Muscle layer of duodenum (tissue), 2 donors: Measurements from ENCODE around the gene WHAMM.

Experiments used
- H3K27ac ChIP-seq: one replicate; pipeline ENCODE4 v1.7.0; 2013; ENCODE audit warnings: mild to moderate bottlenecking, low read length
- H3K27me3 ChIP-seq: one replicate; pipeline ENCODE4 v1.7.0; 2013; ENCODE audit warnings: low read depth, mild to moderate bottlenecking, control low read depth, low read length
- H3K36me3 ChIP-seq, 2 donors: one replicate each; pipeline ENCODE4 v1.7.0; 2013; ENCODE audit warnings: low read length in 2 of 2, control low read depth in 1 of 2, mild to moderate bottlenecking in 1 of 2; ENCODE audit not compliant: insufficient read depth in 2 of 2, control insufficient read depth in 1 of 2
- H3K4me1 ChIP-seq, 2 donors: one replicate each; pipeline ENCODE4 v1.7.0; 2013; ENCODE audit warnings: low read length in 2 of 2, mild to moderate bottlenecking in 2 of 2, control low read depth in 1 of 2, moderate library complexity in 1 of 2; ENCODE audit not compliant: insufficient read depth in 2 of 2, control insufficient read depth in 1 of 2
- H3K4me3 ChIP-seq, 2 donors: one replicate each; pipeline ENCODE4 v1.7.0; 2013; ENCODE audit warnings: low read length in 2 of 2, low read depth in 1 of 2, mild to moderate bottlenecking in 1 of 2
- H3K9me3 ChIP-seq, 2 donors: one replicate each; pipeline ENCODE4 v1.7.0; 2013; ENCODE audit warnings: low read length in 2 of 2, control low read depth in 1 of 2, mild to moderate bottlenecking in 1 of 2; ENCODE audit not compliant: control insufficient read depth in 1 of 2
- donor health status: healthy.

Gene WHAMM

GRCh38 chr15:82781349-82781748 lies 28.1 kb upstream of the WHAMM start:
- Histone ChIP-seq H3K27ac (no peak overlapping the region), H3K9me3 (no peaks in the 10 kb centered on the region), H3K36me3 (no peaks in the 10 kb centered on the region), H3K4me3 (no peak overlapping the region), H3K4me1 (no peaks in the 10 kb centered on the region), H3K27me3 (no peaks in the 10 kb centered on the region)

GRCh38 chr15:82788496-82788895 lies 20.9 kb upstream of the WHAMM start:
- H3K4me1 ChIP-seq = no peaks in the 10 kb centered on the region
- H3K27me3 ChIP-seq = no peaks in the 10 kb centered on the region

GRCh38 chr15:82789491-82789890 lies 19.9 kb upstream of the WHAMM start:
- Histone ChIP-seq H3K27ac (no peak overlapping the region), H3K27me3 (no peaks in the 10 kb centered on the region), H3K9me3 (no peaks in the 10 kb centered on the region), H3K36me3 (no peaks in the 10 kb centered on the region), H3K4me3 (no peak overlapping the region), H3K4me1 (no peaks in the 10 kb centered on the region)

More at GRCh38 chr15:82788496-82788895, 20.9 kb upstream of the WHAMM start:
- Histone ChIP-seq H3K36me3 (no peaks in the 10 kb centered on the region), H3K9me3 (no peaks in the 10 kb centered on the region), H3K4me3 (no peak overlapping the region), H3K27ac (no peak overlapping the region)

- no peak overlapping the region for H3K4me3 ChIP-seq
- H3K27me3 ChIP-seq = no peaks in the 10 kb centered on the region
- H3K4me1 ChIP-seq = no peaks in the 10 kb centered on the region
- no peak overlapping the region for H3K27ac ChIP-seq
- no peaks in the 10 kb centered on the region for H3K36me3 ChIP-seq
- H3K9me3 ChIP-seq = no peaks in the 10 kb centered on the region
These were observed 19.1 kb upstream of the WHAMM start for GRCh38 chr15:82790321-82790720.

GRCh38 chr15:82792068-82792467 lies 17.4 kb upstream of the WHAMM start:
- H3K4me3 ChIP-seq = no peak overlapping the region
- H3K9me3 ChIP-seq = no peaks in the 10 kb centered on the region
- H3K4me1 ChIP-seq = no peaks in the 10 kb centered on the region
- H3K27ac ChIP-seq = no peak overlapping the region
- H3K36me3 ChIP-seq = no peaks in the 10 kb centered on the region
- H3K27me3 ChIP-seq = no peaks in the 10 kb centered on the region

GRCh38 chr15:82793737-82794136 lies 15.7 kb upstream of the WHAMM start:
- Histone ChIP-seq H3K27ac (no peak overlapping the region), H3K27me3 (no peaks in the 10 kb centered on the region), H3K4me1 (no peaks in the 10 kb centered on the region), H3K36me3 (no peaks in the 10 kb centered on the region), H3K9me3 (no peaks in the 10 kb centered on the region), H3K4me3 (no peak overlapping the region)

GRCh38 chr15:82798104-82798503 lies 11.3 kb upstream of the WHAMM start:
- no peak overlapping the region for H3K27ac ChIP-seq
- H3K4me3 ChIP-seq = no peak overlapping the region

GRCh38 chr15:82798531-82799166 lies 10.8 kb upstream of the WHAMM start:
- Histone ChIP-seq H3K27me3 (no peaks in the 10 kb centered on the region), H3K4me1 (no peaks in the 10 kb centered on the region), H3K9me3 (no peaks in the 10 kb centered on the region)

More at GRCh38 chr15:82798104-82798503, 11.3 kb upstream of the WHAMM start:
- no peaks in the 10 kb centered on the region for H3K27me3 ChIP-seq
- H3K9me3 ChIP-seq = no peaks in the 10 kb centered on the region
- H3K36me3 ChIP-seq = no peaks in the 10 kb centered on the region
- no peaks in the 10 kb centered on the region for H3K4me1 ChIP-seq

GRCh38 chr15:82799183-82799841 lies 10.1 kb upstream of the WHAMM start:
- no peaks in the 10 kb centered on the region for H3K36me3 ChIP-seq
- no peak overlapping the region for H3K4me3 ChIP-seq
- H3K27me3 ChIP-seq = no peaks in the 10 kb centered on the region
- no peaks in the 10 kb centered on the region for H3K4me1 ChIP-seq
- no peak overlapping the region for H3K27ac ChIP-seq
- H3K9me3 ChIP-seq = no peaks in the 10 kb centered on the region

More at GRCh38 chr15:82798531-82799166, 10.8 kb upstream of the WHAMM start:
- no peak overlapping the region for H3K27ac ChIP-seq
- H3K4me3 ChIP-seq = no peak overlapping the region
- no peaks in the 10 kb centered on the region for H3K36me3 ChIP-seq

- Histone ChIP-seq H3K9me3 (no peaks in the 10 kb centered on the region), H3K36me3 (no peaks in the 10 kb centered on the region), H3K27me3 (no peaks in the 10 kb centered on the region), H3K27ac (no peak overlapping the region), H3K4me3 (no peak overlapping the region), H3K4me1 (no peaks in the 10 kb centered on the region)
These were observed 6.9 kb upstream of the WHAMM start for GRCh38 chr15:82802497-82802896.

GRCh38 chr15:82803793-82804574 lies 5.4 kb upstream of the WHAMM start:
- Histone ChIP-seq H3K9me3 (no peaks in the 10 kb centered on the region), H3K36me3 (no peaks in the 10 kb centered on the region), H3K4me1 (peaks cover 0 to 2% of the 10 kb centered on the region in 2 donors), H3K27ac (no peak overlapping the region), H3K27me3 (no peaks in the 10 kb centered on the region), H3K4me3 (no peak overlapping the region)
